ENCODE data around the gene DEPDC5. TPM values are rescaled to one million over a fixed set of nuclear protein-coding genes. Genes with fewer than 3 reads are reported as not detected.

DEPDC5 gene
- total and polyA plus RNA-seq, 10 of the 15 experiments (the other 5 are each of a cell fraction or from before 2014, with no cell fraction given), result 3.0 to 38.9 (median 22.8) TPM

DNA sequence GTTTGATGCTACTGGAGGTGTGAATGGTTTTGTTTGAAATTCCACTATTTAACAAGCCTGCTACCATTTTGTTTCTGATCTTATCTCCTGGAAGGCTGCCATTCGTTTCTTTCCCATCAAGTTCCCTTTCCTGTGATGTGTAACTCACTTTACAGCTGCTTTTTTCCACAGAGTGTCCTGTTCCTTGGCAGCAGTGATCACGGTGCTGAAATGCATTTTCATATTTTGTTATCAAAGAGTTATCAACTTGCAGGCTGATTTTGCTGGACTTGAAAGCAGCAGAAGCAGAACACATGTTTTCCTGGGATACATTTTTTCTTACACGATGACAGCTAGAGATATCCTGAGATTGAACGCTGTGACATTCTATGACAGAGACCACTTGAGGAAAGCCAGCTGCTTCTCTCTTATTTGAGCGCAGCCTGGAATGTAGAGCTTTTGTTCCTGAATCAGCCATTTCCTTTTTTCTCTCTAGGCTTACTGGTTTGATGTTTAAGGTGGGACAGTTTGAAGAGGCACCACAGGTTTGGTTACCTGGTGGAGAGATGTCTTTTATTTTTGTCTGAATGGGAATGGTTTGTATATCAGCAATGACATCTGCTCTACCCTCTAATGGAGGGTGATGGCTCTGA lies 38.6 kb upstream of the DEPDC5 start (continued):
- TF ChIP-seq, protein P1, sequence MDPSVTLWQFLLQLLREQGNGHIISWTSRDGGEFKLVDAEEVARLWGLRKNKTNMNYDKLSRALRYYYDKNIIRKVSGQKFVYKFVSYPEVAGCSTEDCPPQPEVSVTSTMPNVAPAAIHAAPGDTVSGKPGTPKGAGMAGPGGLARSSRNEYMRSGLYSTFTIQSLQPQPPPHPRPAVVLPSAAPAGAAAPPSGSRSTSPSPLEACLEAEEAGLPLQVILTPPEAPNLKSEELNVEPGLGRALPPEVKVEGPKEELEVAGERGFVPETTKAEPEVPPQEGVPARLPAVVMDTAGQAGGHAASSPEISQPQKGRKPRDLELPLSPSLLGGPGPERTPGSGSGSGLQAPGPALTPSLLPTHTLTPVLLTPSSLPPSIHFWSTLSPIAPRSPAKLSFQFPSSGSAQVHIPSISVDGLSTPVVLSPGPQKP (IDR thresholded peaks at IDR 0.05; ENCODE audit: low read depth, low read length), result no peak
- TF ChIP-seq SREBF1 (IDR thresholded peaks at IDR 0.05; ENCODE audit: low read length), result no peak

DNA sequence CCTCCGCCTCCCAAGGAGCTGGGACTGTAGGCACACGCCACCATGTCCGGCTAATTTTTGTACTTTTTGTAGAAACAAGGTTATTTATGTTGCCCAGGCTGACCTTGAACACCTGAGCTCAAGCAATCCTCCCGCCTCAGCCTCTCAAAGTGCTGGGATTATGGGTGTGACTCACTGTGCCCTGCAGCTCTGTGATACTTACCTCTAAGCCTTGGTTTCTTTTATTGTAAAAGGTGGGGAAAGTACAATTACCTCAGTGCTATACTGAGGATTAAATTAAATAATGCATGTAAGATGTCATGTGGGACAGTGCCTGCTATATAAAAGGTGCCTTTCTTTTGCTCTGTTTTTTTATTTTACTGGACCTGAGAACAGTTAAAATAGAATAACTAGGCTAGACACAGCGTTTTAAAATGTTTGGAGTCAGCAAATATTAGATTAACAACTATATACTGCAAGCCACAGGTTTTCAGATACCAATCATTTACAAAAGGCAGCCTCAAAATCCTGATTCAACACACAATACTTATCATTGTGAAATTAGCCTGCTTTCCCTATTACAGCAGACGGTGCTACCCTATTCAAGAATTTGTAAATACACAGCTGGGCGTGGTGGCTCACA lies 33.9 kb upstream of the DEPDC5 start:
- BruUV-seq (replicated peaks), result no TSS peak
- DNase-seq (ENCODE audit: low read depth, low spot score) (no peak), ATAC-seq (no peak), FAIRE-seq (no peak)
- Histone ChIP-seq H4K20me1 (ENCODE audit: control insufficient read depth, insufficient read depth) (no peaks in the 10 kb centered on the region), H3K27ac (ENCODE audit: control insufficient read depth, insufficient read depth) (no peak overlapping the region), H3K4me2 (ENCODE audit: control insufficient read depth, insufficient read depth) (no peak overlapping the region), H3K27me3 (replicated peaks in 1 of 2; ENCODE audit: control insufficient read depth in 2 of 2, insufficient read depth in 2 of 2, low read length in 1 of 2) (no peaks in the 10 kb centered on the region), H3K4me1 (ENCODE audit: control insufficient read depth, insufficient read depth, low read length) (no peaks in the 10 kb centered on the region), H3K4me3 (no peak overlapping the region), H2AFZ (ENCODE audit: control insufficient read depth, low read depth, low read length) (no peak overlapping the region), H3K36me3 (ENCODE audit: control insufficient read depth in 2 of 2, insufficient read depth in 2 of 2, low read length in 1 of 2) (peaks cover 11 to 17% of the 10 kb centered on the region in 2 experiments), H3K9ac (ENCODE audit: control insufficient read depth, insufficient read depth, low read length) (no peak overlapping the region), H3K9me3 (replicated peaks; ENCODE audit: control insufficient read depth, insufficient read depth, low read length) (no peaks in the 10 kb centered on the region), H3K79me2 (ENCODE audit: control insufficient read depth, insufficient read depth, low read length) (no peaks in the 10 kb centered on the region)
- in situ Hi-C loops (cut with MboI) (no loop called here), intact Hi-C loops (cut with micrococcal nuclease; ENCODE audit: unreplicated experiment) (no loop called here)
- CTCF ChIA-PET, result interaction anchor here (0.8 kb wide), 1 partner anchor 43 kb away, joined by 4 read pairs; no protein-coding TSS in a partner anchor
- WGBS (ENCODE audit: insufficient coverage, insufficient replicate concordance, low lambda C conversion rate, missing lambda C conversion rate), result 79% methylated on average over 7 of the region's 7 CpGs
- POLR2A ChIA-PET, result no interaction called here
- RAD21 ChIA-PET (ENCODE audit: unreplicated experiment), result no interaction called here
- SMC1A ChIA-PET (ENCODE audit: uncharacterized antibody, unreplicated experiment), result no interaction called here
- TF ChIP-seq, protein P2, sequence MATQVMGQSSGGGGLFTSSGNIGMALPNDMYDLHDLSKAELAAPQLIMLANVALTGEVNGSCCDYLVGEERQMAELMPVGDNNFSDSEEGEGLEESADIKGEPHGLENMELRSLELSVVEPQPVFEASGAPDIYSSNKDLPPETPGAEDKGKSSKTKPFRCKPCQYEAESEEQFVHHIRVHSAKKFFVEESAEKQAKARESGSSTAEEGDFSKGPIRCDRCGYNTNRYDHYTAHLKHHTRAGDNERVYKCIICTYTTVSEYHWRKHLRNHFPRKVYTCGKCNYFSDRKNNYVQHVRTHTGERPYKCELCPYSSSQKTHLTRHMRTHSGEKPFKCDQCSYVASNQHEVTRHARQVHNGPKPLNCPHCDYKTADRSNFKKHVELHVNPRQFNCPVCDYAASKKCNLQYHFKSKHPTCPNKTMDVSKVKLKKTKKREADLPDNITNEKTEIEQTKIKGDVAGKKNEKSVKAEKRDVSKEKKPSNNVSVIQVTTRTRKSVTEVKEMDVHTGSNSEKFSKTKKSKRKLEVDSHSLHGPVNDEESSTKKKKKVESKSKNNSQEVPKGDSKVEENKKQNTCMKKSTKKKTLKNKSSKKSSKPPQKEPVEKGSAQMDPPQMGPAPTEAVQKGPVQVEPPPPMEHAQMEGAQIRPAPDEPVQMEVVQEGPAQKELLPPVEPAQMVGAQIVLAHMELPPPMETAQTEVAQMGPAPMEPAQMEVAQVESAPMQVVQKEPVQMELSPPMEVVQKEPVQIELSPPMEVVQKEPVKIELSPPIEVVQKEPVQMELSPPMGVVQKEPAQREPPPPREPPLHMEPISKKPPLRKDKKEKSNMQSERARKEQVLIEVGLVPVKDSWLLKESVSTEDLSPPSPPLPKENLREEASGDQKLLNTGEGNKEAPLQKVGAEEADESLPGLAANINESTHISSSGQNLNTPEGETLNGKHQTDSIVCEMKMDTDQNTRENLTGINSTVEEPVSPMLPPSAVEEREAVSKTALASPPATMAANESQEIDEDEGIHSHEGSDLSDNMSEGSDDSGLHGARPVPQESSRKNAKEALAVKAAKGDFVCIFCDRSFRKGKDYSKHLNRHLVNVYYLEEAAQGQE (IDR thresholded peaks at IDR 0.05; ENCODE audit: low read depth, low read length), result no peak
- TF ChIP-seq, protein P3, sequence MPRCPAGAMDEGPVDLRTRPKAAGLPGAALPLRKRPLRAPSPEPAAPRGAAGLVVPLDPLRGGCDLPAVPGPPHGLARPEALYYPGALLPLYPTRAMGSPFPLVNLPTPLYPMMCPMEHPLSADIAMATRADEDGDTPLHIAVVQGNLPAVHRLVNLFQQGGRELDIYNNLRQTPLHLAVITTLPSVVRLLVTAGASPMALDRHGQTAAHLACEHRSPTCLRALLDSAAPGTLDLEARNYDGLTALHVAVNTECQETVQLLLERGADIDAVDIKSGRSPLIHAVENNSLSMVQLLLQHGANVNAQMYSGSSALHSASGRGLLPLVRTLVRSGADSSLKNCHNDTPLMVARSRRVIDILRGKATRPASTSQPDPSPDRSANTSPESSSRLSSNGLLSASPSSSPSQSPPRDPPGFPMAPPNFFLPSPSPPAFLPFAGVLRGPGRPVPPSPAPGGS (IDR thresholded peaks at IDR 0.05; ENCODE audit: borderline replicate concordance, insufficient read depth, low read depth, low read length, poor library complexity, severe bottlenecking), result no peak
- TF ChIP-seq HDAC6 (IDR thresholded peaks at IDR 0.05; ENCODE audit: unreplicated experiment) (no peak), SREBF2 (IDR thresholded peaks at IDR 0.05; ENCODE audit: low read length) (no peak), GATAD2B (conservative IDR thresholded peaks at IDR 0.05; ENCODE audit: low read depth) (no peak), PAX5 (IDR thresholded peaks at IDR 0.05; ENCODE audit: borderline replicate concordance, low read depth, low read length) (no peak), ZNF217 (IDR thresholded peaks at IDR 0.05) (no peak), MTA2 (IDR thresholded peaks at IDR 0.05; ENCODE audit: low read depth) (no peak), EED (IDR thresholded peaks at IDR 0.05; ENCODE audit: low read depth) (no peak), RBBP5 (conservative IDR thresholded peaks at IDR 0.05) (no peak), SMAD1 (IDR thresholded peaks at IDR 0.05; ENCODE audit: low read depth, partially characterized antibody) (no peak), TCF3 (IDR thresholded peaks at IDR 0.05; ENCODE audit: borderline replicate concordance, insufficient read depth, low read depth, low read length) (no peak), EGR1 (IDR thresholded peaks at IDR 0.05; ENCODE audit: borderline replicate concordance in 1 of 2, low read depth in 2 of 2, low read length in 2 of 2) (no peak), CEBPB (IDR thresholded peaks at IDR 0.05; ENCODE audit: borderline replicate concordance in 1 of 2, low read depth in 2 of 2, low read length in 2 of 2) (no peak), MEF2A (IDR thresholded peaks at IDR 0.05; ENCODE audit: insufficient read depth, low read depth, low read length) (no peak)
